Measurements from ENCODE around the gene HBS1L. TPM values are rescaled to one million over a fixed set of nuclear protein-coding genes. Genes with fewer than 3 reads are reported as not detected.

HBS1L gene
- total and polyA plus RNA-seq, 8 donors: 14.3 to 63.5 (median 30.7) TPM

- peaks cover 7 to 48% (median 33%) of the 10 kb centered on the region in 4 donors for H3K36me3 ChIP-seq
- intact Hi-C loops (cut with DNase I; ENCODE audit: low total_unique reads): no loop called here
- H3K27me3 ChIP-seq: no peaks in the 10 kb centered on the region
- no peaks in the 10 kb centered on the region for H3K9me3 ChIP-seq
- TF ChIP-seq POLR2A (IDR thresholded peaks at IDR 0.05) (no peak), POLR2AphosphoS5 (IDR thresholded peaks at IDR 0.05) (no peak), EP300 (IDR thresholded peaks at IDR 0.05) (no peak), CTCF (IDR thresholded peaks at IDR 0.05) (no peak)
- H3K27ac ChIP-seq: no peak overlapping the region
- no peak overlapping the region for H3K4me3 ChIP-seq
- H3K4me1 ChIP-seq: peaks cover 0 to 39% (median 11%) of the 10 kb centered on the region in 4 donors
- no peak for DNase-seq
- WGBS, 5 donors: 78 to 84% (median 80%) methylated on average over 3 of the region's 3 CpGs
Measured at GRCh38 chr6:135043364-135043763, 11.3 kb downstream of the HBS1L start.

- H3K36me3 ChIP-seq: peaks cover 7 to 79% (median 63%) of the 10 kb centered on the region in 4 donors
- no peak for DNase-seq
- intact Hi-C loops (cut with DNase I; ENCODE audit: low total_unique reads): no loop called here
- no peak overlapping the region for H3K27ac ChIP-seq
- H3K4me1 ChIP-seq: peaks cover 0 to 3% (median 0%) of the 10 kb centered on the region in 4 donors
- 81 to 95% (median 89%) methylated on average over 2 of the region's 2 CpGs for WGBS, 5 donors
- no peak for TF ChIP-seq POLR2AphosphoS5 (IDR thresholded peaks at IDR 0.05)
- no peak for TF ChIP-seq POLR2A (IDR thresholded peaks at IDR 0.05)
- TF ChIP-seq CTCF (IDR thresholded peaks at IDR 0.05): no peak
- no peak for TF ChIP-seq EP300 (IDR thresholded peaks at IDR 0.05)
- no peak overlapping the region for H3K4me3 ChIP-seq
- no peaks in the 10 kb centered on the region for H3K9me3 ChIP-seq
- no peaks in the 10 kb centered on the region for H3K27me3 ChIP-seq
Measured at GRCh38 chr6:135038335-135038734, 16.3 kb downstream of the HBS1L start.

- TF ChIP-seq CTCF (IDR thresholded peaks at IDR 0.05) (no peak), EP300 (IDR thresholded peaks at IDR 0.05) (no peak), POLR2A (IDR thresholded peaks at IDR 0.05) (no peak), POLR2AphosphoS5 (IDR thresholded peaks at IDR 0.05) (no peak)
- no peak for DNase-seq
- no peak overlapping the region for H3K4me3 ChIP-seq
- H3K27me3 ChIP-seq: no peaks in the 10 kb centered on the region
- intact Hi-C loops (cut with DNase I; ENCODE audit: low total_unique reads): no loop called here
- H3K9me3 ChIP-seq: no peaks in the 10 kb centered on the region
- no peak overlapping the region for H3K27ac ChIP-seq
- peaks cover 0 to 7% (median 0%) of the 10 kb centered on the region in 4 donors for H3K4me1 ChIP-seq
- 82 to 88% (median 85%) methylated on average over 4 of the region's 4 CpGs for WGBS, 5 donors
- peaks cover 7 to 82% (median 63%) of the 10 kb centered on the region in 4 donors for H3K36me3 ChIP-seq
Measured at GRCh38 chr6:135037541-135037940, 17.1 kb downstream of the HBS1L start.

- DNase-seq: no peak
- peaks cover 7 to 80% (median 63%) of the 10 kb centered on the region in 4 donors for H3K36me3 ChIP-seq
- intact Hi-C loops (cut with DNase I; ENCODE audit: low total_unique reads): no loop called here
Measured at GRCh38 chr6:135036731-135037420, 17.7 kb downstream of the HBS1L start.

More at GRCh38 chr6:135036731-135037420, 17.7 kb downstream of the HBS1L start:
- Histone ChIP-seq H3K4me3 (no peak overlapping the region), H3K27me3 (no peaks in the 10 kb centered on the region), H3K27ac (no peak overlapping the region), H3K4me1 (peaks cover 0 to 7% (median 0%) of the 10 kb centered on the region in 4 donors), H3K9me3 (no peaks in the 10 kb centered on the region)
- TF ChIP-seq EP300 (IDR thresholded peaks at IDR 0.05) (no peak), CTCF (IDR thresholded peaks at IDR 0.05) (no peak), POLR2A (IDR thresholded peaks at IDR 0.05) (no peak)
- WGBS, 5 donors: 84 to 93% (median 91%) methylated on average over 5 of the region's 5 CpGs

All from stomach (tissue), 9 donors.